Testis (tissue), 2 donors: ENCODE measurements around the gene RAB33B.

ENCODE experiments used
- POLR2A ChIP-seq: fragments of 450-650 bp; IDR thresholded peaks from one replicate; pipeline ENCODE4 v1.6.1; 2017; ENCODE audit warnings: antibody characterized with exemption, mild to moderate bottlenecking, moderate library complexity
- TF ChIP-seq, protein P1 (sequence below), 3 experiments: fragments of 450-650 bp in 2 of 3; fragments of 200-600 bp in 1 of 3; sonication (generic) in 1 of 3; IDR thresholded peaks; one replicate each; pipeline ENCODE4 v1.5.1; 2016 to 2019; ENCODE audit warnings: antibody characterized with exemption in 3 of 3, mild to moderate bottlenecking in 2 of 3, moderate library complexity in 1 of 3

- TF ChIP-seq POLR2A, result no peak
- TF ChIP-seq, protein P1, sequence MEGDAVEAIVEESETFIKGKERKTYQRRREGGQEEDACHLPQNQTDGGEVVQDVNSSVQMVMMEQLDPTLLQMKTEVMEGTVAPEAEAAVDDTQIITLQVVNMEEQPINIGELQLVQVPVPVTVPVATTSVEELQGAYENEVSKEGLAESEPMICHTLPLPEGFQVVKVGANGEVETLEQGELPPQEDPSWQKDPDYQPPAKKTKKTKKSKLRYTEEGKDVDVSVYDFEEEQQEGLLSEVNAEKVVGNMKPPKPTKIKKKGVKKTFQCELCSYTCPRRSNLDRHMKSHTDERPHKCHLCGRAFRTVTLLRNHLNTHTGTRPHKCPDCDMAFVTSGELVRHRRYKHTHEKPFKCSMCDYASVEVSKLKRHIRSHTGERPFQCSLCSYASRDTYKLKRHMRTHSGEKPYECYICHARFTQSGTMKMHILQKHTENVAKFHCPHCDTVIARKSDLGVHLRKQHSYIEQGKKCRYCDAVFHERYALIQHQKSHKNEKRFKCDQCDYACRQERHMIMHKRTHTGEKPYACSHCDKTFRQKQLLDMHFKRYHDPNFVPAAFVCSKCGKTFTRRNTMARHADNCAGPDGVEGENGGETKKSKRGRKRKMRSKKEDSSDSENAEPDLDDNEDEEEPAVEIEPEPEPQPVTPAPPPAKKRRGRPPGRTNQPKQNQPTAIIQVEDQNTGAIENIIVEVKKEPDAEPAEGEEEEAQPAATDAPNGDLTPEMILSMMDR (IDR thresholded peaks at IDR 0.05), result no peak
Measured at GRCh38 chr4:139469869-139470268, 15.9 kb downstream of the RAB33B start.
